Neural cell (in vitro differentiated cells): Measurements from ENCODE around the gene PADI2. TPM values are rescaled to one million over a fixed set of nuclear protein-coding genes. Genes with fewer than 3 reads are reported as not detected.

Source experiments
- H2AFZ ChIP-seq: fragments of 200-600, 300-800 bp; sonication (generic), shearing (Covaris generic); 2 replicates; pipeline ENCODE4 v1.6.0; 2014; ENCODE audit warnings: low read depth, mild to moderate bottlenecking, antibody characterized with exemption, low read length, moderate library complexity
- H3F3A ChIP-seq: fragments of 200-600 bp; shearing (Covaris generic); 2 replicates; pipeline ENCODE4 v1.6.1; 2016; ENCODE audit warnings: mild to moderate bottlenecking, moderate library complexity, mixed read lengths, antibody characterized with exemption, low read length; ENCODE audit not compliant: insufficient read depth, poor library complexity, severe bottlenecking
- H3K27ac ChIP-seq: fragments of 200-600, 300-800 bp; sonication (generic), shearing (Covaris generic); 2 replicates; pipeline ENCODE4 v1.5.1; 2014; ENCODE audit warnings: mild to moderate bottlenecking, low read length, moderate library complexity
- H3K27me3 ChIP-seq: fragments of 300-800, 200-600 bp; sonication (generic), shearing (Covaris generic); 2 replicates; pipeline ENCODE4 v1.6.0; 2014; ENCODE audit warnings: mild to moderate bottlenecking, low read depth, low read length, moderate library complexity; ENCODE audit not compliant: insufficient read depth
- H3K36me3 ChIP-seq: fragments of 300-800, 200-600 bp; sonication (generic), shearing (Covaris generic); 2 replicates; pipeline ENCODE4 v1.5.1; 2014; ENCODE audit warnings: mild to moderate bottlenecking, antibody characterized with exemption, low read length, moderate library complexity; ENCODE audit not compliant: insufficient read depth
- H3K4me2 ChIP-seq: fragments of 300-800, 200-600 bp; sonication (generic), shearing (Covaris generic); 2 replicates; pipeline ENCODE4 v1.6.0; 2014; ENCODE audit warnings: mild to moderate bottlenecking, low read length
- H3K4me3 ChIP-seq: fragments of 300-800, 200-600 bp; sonication (generic), shearing (Covaris generic); 2 replicates; pipeline ENCODE4 v1.5.1; 2014; ENCODE audit warnings: mild to moderate bottlenecking, low read length, moderate library complexity
- H3K79me2 ChIP-seq: fragments of 200-600 bp; shearing (Covaris generic); replicated peaks from 2 replicates; pipeline ENCODE4 v1.6.0; 2014; ENCODE audit warnings: mild to moderate bottlenecking, low read length, moderate library complexity; ENCODE audit not compliant: insufficient read depth
- H3K9ac ChIP-seq: fragments of 300-800, 200-600 bp; sonication (generic), shearing (Covaris generic); 2 replicates; pipeline ENCODE4 v1.6.1; 2016; ENCODE audit warnings: mild to moderate bottlenecking, low read length, mixed read lengths
- H3K9me2 ChIP-seq: fragments of 200-600 bp; shearing (Covaris generic); 2 replicates; pipeline ENCODE4 v1.6.1; 2016; ENCODE audit warnings: mild to moderate bottlenecking, low read length, mixed read lengths; ENCODE audit not compliant: insufficient read depth
- H3K9me3 ChIP-seq: fragments of 200-600, 300-800 bp; sonication (generic), shearing (Covaris generic); 2 replicates; pipeline ENCODE4 v1.6.1; 2016; ENCODE audit warnings: mild to moderate bottlenecking, mixed run types, low read length, moderate library complexity, mixed read lengths
- H4K20me1 ChIP-seq: fragments of 200-600 bp; shearing (Covaris generic); 2 replicates; pipeline ENCODE4 v1.6.1; 2016; ENCODE audit warnings: mild to moderate bottlenecking, mixed run types; ENCODE audit not compliant: insufficient read depth
- CTCF ChIP-seq: fragments of 450-650 bp; IDR thresholded peaks from 2 replicates; pipeline ENCODE4 v1.5.1; 2014; ENCODE audit warnings: antibody characterized with exemption, mild to moderate bottlenecking, moderate library complexity; ENCODE audit not compliant: poor library complexity, severe bottlenecking
- EP300 ChIP-seq: fragments of 450-650 bp; conservative IDR thresholded peaks from 2 replicates; pipeline ENCODE4 v1.6.1; 2014; ENCODE audit warnings: antibody characterized with exemption, mild to moderate bottlenecking, moderate library complexity; ENCODE audit not compliant: poor library complexity, severe bottlenecking
- EZH2 ChIP-seq: fragments of 200-600, 300-800 bp; shearing (Covaris generic), sonication (generic); IDR thresholded peaks from 2 replicates; pipeline ENCODE4 v1.6.1; 2014; ENCODE audit warnings: antibody characterized with exemption, low read length, borderline replicate concordance, mild to moderate bottlenecking; ENCODE audit not compliant: insufficient read depth, poor library complexity, severe bottlenecking
- MXI1 ChIP-seq: fragments of 450-650 bp; conservative IDR thresholded peaks from 2 replicates; pipeline ENCODE4 v1.6.1; 2014; ENCODE audit warnings: antibody characterized with exemption, mild to moderate bottlenecking; ENCODE audit not compliant: poor library complexity, severe bottlenecking
- POLR2AphosphoS5 ChIP-seq: IDR thresholded peaks from 2 replicates; pipeline ENCODE4 v1.6.1; 2012
- RAD21 ChIP-seq: fragments of 450-650 bp; conservative IDR thresholded peaks from 2 replicates; pipeline ENCODE4 v1.6.1; 2014; ENCODE audit warnings: antibody characterized with exemption, mild to moderate bottlenecking, moderate library complexity
- REST ChIP-seq: IDR thresholded peaks from 2 replicates; pipeline ENCODE4 v1.6.1; 2012; ENCODE audit warnings: borderline replicate concordance
- SMC3 ChIP-seq: fragments of 450-650 bp; conservative IDR thresholded peaks from 2 replicates; pipeline ENCODE4 v1.6.1; 2014; ENCODE audit warnings: antibody characterized with exemption, mild to moderate bottlenecking, moderate library complexity; ENCODE audit not compliant: poor library complexity
- TAF1 ChIP-seq: IDR thresholded peaks from 2 replicates; pipeline ENCODE4 v1.6.1; 2012; ENCODE audit warnings: low read depth
- polyA plus RNA-seq: library from polyadenylated mRNA; depleted of rRNA; stranded (reverse); fragments of >200 nt; gene quantifications from 2 replicates; pipeline ENCODE4 v1.2.3, GENCODE V29; 2014

PADI2 gene
- polyA plus RNA-seq, 1 donor from 2014 or later, result 1.6 TPM

- Histone ChIP-seq H3K36me3 (no peaks in the 10 kb centered on the region), H3K79me2 (no peaks in the 10 kb centered on the region), H2AFZ (no peak overlapping the region), H3K4me2 (no peak overlapping the region), H3K9me3 (no peaks in the 10 kb centered on the region), H3K27ac (no peak overlapping the region), H3K9ac (no peak overlapping the region), H3K4me3 (no peak overlapping the region), H3K27me3 (no peaks in the 10 kb centered on the region), H4K20me1 (no peaks in the 10 kb centered on the region), H3K9me2 (no peaks in the 10 kb centered on the region), H3F3A (no peaks in the 10 kb centered on the region)
- TF ChIP-seq TAF1 (no peak), MXI1 (no peak), EP300 (no peak), SMC3 (no peak), EZH2 (no peak), CTCF (no peak), POLR2AphosphoS5 (no peak), RAD21 (no peak), REST (no peak)
These were observed 25.3 kb downstream of the PADI2 start for GRCh38 chr1:17093822-17094393.

GRCh38 chr1:17091252-17091651 lies 28.0 kb downstream of the PADI2 start:
- no peak overlapping the region for H3K4me3 ChIP-seq
- H3K79me2 ChIP-seq, result no peaks in the 10 kb centered on the region
- no peaks in the 10 kb centered on the region for H3K9me3 ChIP-seq
- H3K9ac ChIP-seq, result no peak overlapping the region
- no peaks in the 10 kb centered on the region for H3K36me3 ChIP-seq
- H4K20me1 ChIP-seq, result no peaks in the 10 kb centered on the region
- H3K27me3 ChIP-seq, result no peaks in the 10 kb centered on the region
- H3K27ac ChIP-seq, result no peak overlapping the region
- no peak for TF ChIP-seq POLR2AphosphoS5
- H3K4me2 ChIP-seq, result no peak overlapping the region
- no peaks in the 10 kb centered on the region for H3F3A ChIP-seq
- H3K9me2 ChIP-seq, result no peaks in the 10 kb centered on the region
- H2AFZ ChIP-seq, result no peak overlapping the region

- Histone ChIP-seq H3K9me2 (no peaks in the 10 kb centered on the region), H3K27ac (no peak overlapping the region), H3K4me2 (no peak overlapping the region), H3F3A (no peaks in the 10 kb centered on the region), H2AFZ (no peak overlapping the region), H4K20me1 (no peaks in the 10 kb centered on the region), H3K9me3 (no peaks in the 10 kb centered on the region), H3K9ac (no peak overlapping the region), H3K79me2 (no peaks in the 10 kb centered on the region), H3K27me3 (no peaks in the 10 kb centered on the region), H3K36me3 (no peaks in the 10 kb centered on the region), H3K4me3 (no peak overlapping the region)
- no peak for TF ChIP-seq MXI1
- TF ChIP-seq EZH2, result no peak
- no peak for TF ChIP-seq CTCF
These were observed 29.7 kb downstream of the PADI2 start for GRCh38 chr1:17089506-17089905.
